Lower leg skin (tissue), 4 donors: Measurements from ENCODE around the gene THEM5. TPM values are rescaled to one million over a fixed set of nuclear protein-coding genes. Genes with fewer than 3 reads are reported as not detected.
"Not testable (repeated sequence)": the region's sequence is repeated elsewhere in the genome, so short reads cannot be mapped to it uniquely, and the experiment has no call there.

Experiments used
- DNase-seq, 2 donors: peaks; one replicate each; pipeline ENCODE4 v3.0.0-alpha.2; 2019; ENCODE audit warnings: low spot score in 2 of 2
- H3K4me3 ChIP-seq: fragments of 200-600 bp; sonication (generic); 2 replicates; pipeline ENCODE4 v1.5.1; 2017; ENCODE audit warnings: mild to moderate bottlenecking, low read depth; ENCODE audit not compliant: poor library complexity, severe bottlenecking
- CTCF ChIP-seq, 3 donors: fragments of 450-650 bp; IDR thresholded peaks; one replicate each; pipeline ENCODE4 v1.5.1; 2016; ENCODE audit warnings: antibody characterized with exemption in 3 of 3, mild to moderate bottlenecking in 3 of 3, moderate library complexity in 2 of 3
- POLR2A ChIP-seq, 2 donors: fragments of 450-650 bp; IDR thresholded peaks; one replicate each; pipeline ENCODE4 v1.6.1; 2016 to 2017; ENCODE audit warnings: antibody characterized with exemption in 2 of 2, mild to moderate bottlenecking in 1 of 2, moderate library complexity in 1 of 2
- WGBS, 2 donors: methylation state at CpG; one replicate each; pipeline ENCODE4 v1.1.5; 2018; 5-methylcytosine and 5-hydroxymethylcytosine counted together
- intact Hi-C: fragments of 100-400 bp; cut with DNase I; formaldehyde crosslinking; loops from one replicate; pipeline ENCODE4 v1.15.0; 2023; ENCODE audit warnings: low total_unique reads
- total RNA-seq, 4 donors: library from RNA; depleted of rRNA; stranded (reverse); fragments of >200 nt; gene quantifications; one replicate each; pipeline ENCODE4 v1.1.0, GENCODE V29; 2016

Gene THEM5
- total RNA-seq, 4 donors from 2014 or later, result 74.4 to 115 (median 88.3) TPM

GRCh38 chr1:151859891-151860293 is 6.4 kb upstream of the THEM5 start:
- 69 to 84% methylated on average over 6 of the region's 6 CpGs for WGBS, 2 donors
- DNase-seq, result no peak
- no peak for TF ChIP-seq CTCF (IDR thresholded peaks at IDR 0.05)
- no peak for TF ChIP-seq POLR2A (IDR thresholded peaks at IDR 0.05)
- no peak overlapping the region for H3K4me3 ChIP-seq
- intact Hi-C loops, result no loop called here

- TF ChIP-seq CTCF (IDR thresholded peaks at IDR 0.05) (no peak), POLR2A (IDR thresholded peaks at IDR 0.05) (no peak)
- H3K4me3 ChIP-seq, result no peak overlapping the region
- 88 to 95% methylated on average over 6 of the region's 6 CpGs for WGBS, 2 donors
- intact Hi-C loops, result no loop called here
- no peak for DNase-seq
Measured at GRCh38 chr1:151858886-151859665, 5.6 kb upstream of the THEM5 start.

- no peak for DNase-seq
- intact Hi-C loops, result no loop called here
Measured at GRCh38 chr1:151858030-151858746, 4.7 kb upstream of the THEM5 start.

GRCh38 chr1:151855933-151856332 is 2.4 kb upstream of the THEM5 start:
- no peak overlapping the region for H3K4me3 ChIP-seq
- no peak for DNase-seq
- WGBS, 2 donors, result 17 to 24% methylated on average over 4 of the region's 4 CpGs
- intact Hi-C loops, result no loop called here
- no peak for TF ChIP-seq CTCF (IDR thresholded peaks at IDR 0.05)
- TF ChIP-seq POLR2A (IDR thresholded peaks at IDR 0.05), result no peak

More at GRCh38 chr1:151858030-151858746, 4.7 kb upstream of the THEM5 start:
- WGBS, 2 donors, result 63 to 64% methylated on average over 3 of the region's 3 CpGs
- H3K4me3 ChIP-seq, result no peak overlapping the region
- TF ChIP-seq POLR2A (IDR thresholded peaks at IDR 0.05), result no peak
- TF ChIP-seq CTCF (IDR thresholded peaks at IDR 0.05), result no peak

- intact Hi-C loops, DNase-seq, H3K4me3 ChIP-seq: not testable (repeated sequence)
- 40 to 52% methylated on average over 8 of the region's 8 CpGs for WGBS, 2 donors
Measured at GRCh38 chr1:151855516-151855915, 2.0 kb upstream of the THEM5 start.

- intact Hi-C loops, result no loop called here
- TF ChIP-seq POLR2A (IDR thresholded peaks at IDR 0.05) (no peak), CTCF (IDR thresholded peaks at IDR 0.05) (no peak)
- H3K4me3 ChIP-seq, result no peak overlapping the region
- WGBS, 2 donors, result 65 to 73% methylated on average over 7 of the region's 7 CpGs
- no peak for DNase-seq
Measured at GRCh38 chr1:151854658-151855057, 1.1 kb upstream of the THEM5 start.
